A549 (cell line): Measurements from ENCODE around the gene IFNA14. TPM values are rescaled to one million over a fixed set of nuclear protein-coding genes. Genes with fewer than 3 reads are reported as not detected.

Source experiments
- ATAC-seq, 2 experiments: fragments of 200-7000 bp in 1 of 2; fragments of >200 bp in 1 of 2; cut with Nextera tagmentation in 1 of 2; cut with Tn5 transposase in 1 of 2; 3 replicates each; pipeline versions ENCODE4 v1.8.0 to v1.9.1; 2018 to 2020; ENCODE audit warnings: mild to moderate bottlenecking in 1 of 2, moderate library complexity in 1 of 2
- CTCF ChIA-PET: fragments of 300-600 bp; sonication (Branson Sonifier 250); formaldehyde crosslinking; extraction: SDS; loops from one replicate; lab custom pipeline; 2021; ENCODE audit warnings: antibody characterized with exemption, inconsistent platforms; lab: Yijun Ruan, JAX
- POLR2A ChIA-PET: fragments of 350-600 bp; formaldehyde crosslinking; extraction: SDS; loops from one replicate; lab custom pipeline; 2021; ENCODE audit warnings: antibody characterized with exemption, inconsistent platforms; lab: Yijun Ruan, JAX
- DNase-seq, 2 experiments: peaks; one replicate each; pipeline versions ENCODE4 v3.0.0 to v3.0.0-alpha.2; 2011 to 2016; ENCODE audit warnings: low read depth in 1 of 2, low spot score in 1 of 2
- FAIRE-seq: peaks from 2 replicates; lab custom pipeline; 2011; peaks lifted over from hg19 to GRCh38; lab: Jason Lieb, UNC
- H3K27ac ChIP-seq, 2 experiments: fragments of >200 bp; sonication (Bioruptor Twin); formaldehyde crosslinking; 3 replicates each; pipeline ENCODE4 v1.5.1; 2016 to 2017
- H3K4me1 ChIP-seq: fragments of >200 bp; sonication (Bioruptor Twin); formaldehyde crosslinking; 3 replicates; pipeline ENCODE4 v1.6.1; 2016
- H3K4me2 ChIP-seq: fragments of >200 bp; sonication (Bioruptor Twin); formaldehyde crosslinking; 3 replicates; pipeline ENCODE4 v1.6.1; 2016
- H3K4me3 ChIP-seq: fragments of >200 bp; sonication (Bioruptor Twin); formaldehyde crosslinking; 3 replicates; pipeline ENCODE4 v1.5.1; 2016
- H3K9me3 ChIP-seq: fragments of >200 bp; sonication (Bioruptor Twin); formaldehyde crosslinking; 3 replicates; pipeline ENCODE4 v1.6.1; 2016
- BCL3 ChIP-seq: fragments of >200 bp; sonication (Bioruptor Twin); formaldehyde crosslinking; IDR thresholded peaks from 3 replicates; pipeline ENCODE4 v1.6.1; 2016
- BHLHE40 ChIP-seq: IDR thresholded peaks from 2 replicates; pipeline ENCODE4 v1.6.1; 2012; ENCODE audit warnings: low read depth, low read length, inconsistent platforms
- CBX2 ChIP-seq: fragments of 200-600 bp; sonication (generic); IDR thresholded peaks from 2 replicates; pipeline ENCODE4 v1.6.1; 2016; ENCODE audit warnings: low read depth, mild to moderate bottlenecking, borderline replicate concordance
- CHD2 ChIP-seq: fragments of 150-350 bp; IDR thresholded peaks from 2 replicates; pipeline ENCODE4 v1.6.1; 2014; ENCODE audit warnings: low read length; ENCODE audit not compliant: partially characterized antibody
- CHD4 ChIP-seq: fragments of 200-600 bp; sonication (generic); IDR thresholded peaks from 2 replicates; pipeline ENCODE4 v1.6.1; 2016; ENCODE audit warnings: antibody characterized with exemption, mild to moderate bottlenecking, borderline replicate concordance
- CTCF ChIP-seq: fragments of >200 bp; sonication (Bioruptor Twin); formaldehyde crosslinking; IDR thresholded peaks from 3 replicates; pipeline ENCODE4 v1.5.1; 2016
- EHMT2 ChIP-seq: fragments of 200-600 bp; sonication (generic); IDR thresholded peaks from 2 replicates; pipeline ENCODE4 v1.6.1; 2016; ENCODE audit warnings: antibody characterized with exemption, low read depth, mild to moderate bottlenecking, moderate library complexity
- EP300 ChIP-seq, 2 experiments: fragments of >200 bp; sonication (Bioruptor Twin); formaldehyde crosslinking; IDR thresholded peaks; 2 replicates in 1 of 2; 3 replicates in 1 of 2; pipeline ENCODE4 v1.6.1; 2016 to 2017
- FOSB ChIP-seq: fragments of 250-450 bp; sonication (Bioruptor Pico); IDR thresholded peaks from 2 replicates; pipeline ENCODE4 v1.5.0; 2020; ENCODE audit warnings: mild to moderate bottlenecking, moderate library complexity
- FOSL2 ChIP-seq, 2 experiments: fragments of 450-650 bp in 1 of 2; fragments of >200 bp in 1 of 2; sonication (Bioruptor Twin) in 1 of 2; formaldehyde crosslinking; IDR thresholded peaks; 2 replicates each; pipeline versions ENCODE4 v1.5.0 to v1.6.1; 2016 to 2020; ENCODE audit warnings: mild to moderate bottlenecking in 1 of 2, moderate library complexity in 1 of 2
- FOXS1 ChIP-seq: fragments of 250-450 bp; sonication (Bioruptor Pico); IDR thresholded peaks from 2 replicates; pipeline ENCODE4 v1.5.0; 2020; ENCODE audit warnings: mild to moderate bottlenecking, moderate library complexity
- GATA3 ChIP-seq: IDR thresholded peaks from 2 replicates; pipeline ENCODE4 v1.6.1; 2012; ENCODE audit warnings: borderline replicate concordance
- HOXB5 ChIP-seq: fragments of 250-450 bp; sonication (Bioruptor Pico); IDR thresholded peaks from 2 replicates; pipeline ENCODE4 v1.5.0; 2020; ENCODE audit warnings: mild to moderate bottlenecking, moderate library complexity
- JUN ChIP-seq, 2 experiments: fragments of >200 bp; sonication (Bioruptor Twin); formaldehyde crosslinking; IDR thresholded peaks; 2 replicates in 1 of 2; 3 replicates in 1 of 2; pipeline ENCODE4 v1.6.1; 2016 to 2017
- JUNB ChIP-seq: fragments of >200 bp; sonication (Bioruptor Twin); formaldehyde crosslinking; IDR thresholded peaks from 2 replicates; pipeline ENCODE4 v1.6.1; 2016
- KDM5A ChIP-seq: fragments of 200-600 bp; sonication (generic); IDR thresholded peaks from 2 replicates; pipeline ENCODE4 v1.6.1; 2016; ENCODE audit warnings: antibody characterized with exemption, mild to moderate bottlenecking
- MAX ChIP-seq: IDR thresholded peaks from 2 replicates; pipeline ENCODE4 v1.6.1; 2012
- MAZ ChIP-seq: fragments of 150-350 bp; IDR thresholded peaks from 2 replicates; pipeline ENCODE4 v1.6.1; 2014; ENCODE audit warnings: antibody characterized with exemption, low read depth, low read length, borderline replicate concordance
- MYC ChIP-seq: IDR thresholded peaks from 2 replicates; pipeline ENCODE4 v1.6.1; 2012; ENCODE audit warnings: mild to moderate bottlenecking, inconsistent platforms, low read length, improper control_type of control experiment, borderline replicate concordance
- NR3C1 ChIP-seq: fragments of >200 bp; sonication (Bioruptor Twin); formaldehyde crosslinking; IDR thresholded peaks from 3 replicates; pipeline ENCODE4 v1.6.1; 2017
- POLR2A ChIP-seq: IDR thresholded peaks from 2 replicates; pipeline ENCODE4 v1.6.1; 2012; ENCODE audit warnings: mild to moderate bottlenecking, low read length
- RCOR1 ChIP-seq: fragments of 150-350 bp; IDR thresholded peaks from 2 replicates; pipeline ENCODE4 v1.6.1; 2014; ENCODE audit warnings: antibody characterized with exemption, low read length, low read depth
- RFX5 ChIP-seq: fragments of 450-650 bp; IDR thresholded peaks from 2 replicates; pipeline ENCODE4 v1.7.1; 2014; ENCODE audit warnings: antibody characterized with exemption, mild to moderate bottlenecking, moderate library complexity
- SMC3 ChIP-seq: fragments of >200 bp; sonication (Bioruptor Twin); formaldehyde crosslinking; IDR thresholded peaks from 3 replicates; pipeline ENCODE4 v1.6.1; 2018; ENCODE audit warnings: inconsistent platforms
- SREBF2 ChIP-seq: fragments of 450-650 bp; IDR thresholded peaks from 2 replicates; pipeline ENCODE4 v1.6.1; 2014; ENCODE audit warnings: mild to moderate bottlenecking, moderate library complexity
- ZFP36 ChIP-seq: fragments of 450-650 bp; IDR thresholded peaks from 2 replicates; pipeline ENCODE4 v1.6.1; 2014; ENCODE audit warnings: borderline replicate concordance; ENCODE audit not compliant: partially characterized antibody
- WGBS: methylation state at CpG from one replicate; pipeline ENCODE4 v1.1.6; 2017; ENCODE audit errors: missing lambda C conversion rate; 5-methylcytosine and 5-hydroxymethylcytosine counted together
- polyA plus RNA-seq, 4 experiments: library from polyadenylated mRNA; depleted of rRNA in 3 of 4; stranded (reverse); fragments of >200 nt; fragmentation: RNase III in 1 of 4; extraction: RNeasy Plus Mini Kit Qiagen cat#74134 plus additional on column Dnase treatment in 1 of 4; gene quantifications; 2 replicates in 3 of 4; 3 replicates in 1 of 4; pipeline ENCODE4 v1.2.3, GENCODE V29; 2011 to 2017
- TF ChIP-seq, protein P1 (sequence below): fragments of 250-450 bp; sonication (Bioruptor Pico); IDR thresholded peaks from 2 replicates; pipeline ENCODE4 v1.5.0; 2021; ENCODE audit warnings: mild to moderate bottlenecking, moderate library complexity, borderline replicate concordance
- TF ChIP-seq, protein P2 (sequence below): fragments of 450-650 bp; IDR thresholded peaks from 2 replicates; pipeline ENCODE4 v1.6.1; 2014; ENCODE audit warnings: antibody characterized with exemption
- TF ChIP-seq, protein P3 (sequence below): IDR thresholded peaks from 2 replicates; pipeline ENCODE4 v1.6.1; 2012

The IFNA14 gene
- polyA plus RNA-seq, 2 of the 4 experiments (the other 2 are of a cell fraction): not detected

DNA sequence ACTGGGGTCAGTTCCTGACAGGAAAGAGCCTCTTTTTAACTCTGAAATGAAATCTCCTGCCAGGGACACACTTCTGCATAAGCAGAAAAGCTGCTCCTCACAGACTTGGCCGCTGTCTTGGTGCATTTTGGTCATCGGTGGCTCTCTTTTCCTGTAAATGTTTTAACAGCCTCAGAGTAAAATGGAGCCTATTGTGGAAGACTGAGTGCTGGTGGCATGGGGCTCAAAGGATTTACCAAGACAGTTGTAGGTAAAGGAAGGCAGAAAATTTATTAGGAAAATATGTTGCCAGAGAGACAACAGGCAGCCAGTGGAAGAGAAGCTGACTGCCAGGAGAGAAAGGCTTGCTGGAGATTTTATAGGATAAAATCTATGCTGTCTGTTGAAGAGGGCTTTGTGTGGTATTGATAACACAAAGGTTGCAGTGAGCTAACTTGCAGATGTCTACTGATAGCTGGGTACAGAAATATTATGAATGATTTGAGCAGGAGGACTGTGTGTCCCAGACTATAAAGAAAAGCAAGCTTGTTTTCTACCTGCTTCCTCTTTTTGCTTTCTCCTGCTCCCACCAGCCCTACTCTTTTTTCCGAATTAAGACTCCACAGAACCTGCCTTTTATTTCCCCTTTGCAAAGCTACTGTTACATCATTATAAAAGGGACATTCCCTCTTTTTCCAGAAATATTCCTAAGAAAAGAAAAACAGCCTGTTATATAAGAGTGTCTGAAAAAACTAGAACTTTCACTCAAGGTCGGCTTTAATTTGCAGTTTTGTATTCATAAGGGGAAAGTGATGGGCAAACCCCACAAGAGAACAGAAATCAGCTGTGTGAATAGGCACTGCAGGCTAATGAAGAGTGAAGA lies 27.9 kb upstream of the IFNA14 start:
- Histone ChIP-seq H3K9me3 (no peaks in the 10 kb centered on the region; the same call in 2 of the 3 replicates), H3K4me1 (no peaks in the 10 kb centered on the region), H3K27ac (no peak overlapping the region), H3K4me2 (no peak overlapping the region), H3K4me3 (no peak overlapping the region)
- 27% methylated on average over 4 of the region's 4 CpGs for WGBS
- no peak for DNase-seq
- ATAC-seq: no peak
- TF ChIP-seq GATA3 (no peak), MAX (no peak), NR3C1 (no peak), KDM5A (no peak), JUNB (no peak), BHLHE40 (no peak), CHD2 (no peak), HOXB5 (CRISPR knock-in tag) (no peak), POLR2A (no peak), FOSB (CRISPR knock-in tag) (no peak), ZFP36 (no peak), MAZ (no peak), EP300 (IDR thresholded peaks at IDR 0.05) (no peak), JUN (IDR thresholded peaks at IDR 0.05) (no peak), FOXS1 (CRISPR knock-in tag) (no peak)
- TF ChIP-seq, protein P1, sequence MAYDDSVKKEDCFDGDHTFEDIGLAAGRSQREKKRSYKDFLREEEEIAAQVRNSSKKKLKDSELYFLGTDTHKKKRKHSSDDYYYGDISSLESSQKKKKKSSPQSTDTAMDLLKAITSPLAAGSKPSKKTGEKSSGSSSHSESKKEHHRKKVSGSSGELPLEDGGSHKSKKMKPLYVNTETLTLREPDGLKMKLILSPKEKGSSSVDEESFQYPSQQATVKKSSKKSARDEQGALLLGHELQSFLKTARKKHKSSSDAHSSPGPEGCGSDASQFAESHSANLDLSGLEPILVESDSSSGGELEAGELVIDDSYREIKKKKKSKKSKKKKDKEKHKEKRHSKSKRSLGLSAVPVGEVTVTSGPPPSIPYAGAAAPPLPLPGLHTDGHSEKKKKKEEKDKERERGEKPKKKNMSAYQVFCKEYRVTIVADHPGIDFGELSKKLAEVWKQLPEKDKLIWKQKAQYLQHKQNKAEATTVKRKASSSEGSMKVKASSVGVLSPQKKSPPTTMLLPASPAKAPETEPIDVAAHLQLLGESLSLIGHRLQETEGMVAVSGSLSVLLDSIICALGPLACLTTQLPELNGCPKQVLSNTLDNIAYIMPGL (CRISPR knock-in tag): no peak
- TF ChIP-seq, protein P2, sequence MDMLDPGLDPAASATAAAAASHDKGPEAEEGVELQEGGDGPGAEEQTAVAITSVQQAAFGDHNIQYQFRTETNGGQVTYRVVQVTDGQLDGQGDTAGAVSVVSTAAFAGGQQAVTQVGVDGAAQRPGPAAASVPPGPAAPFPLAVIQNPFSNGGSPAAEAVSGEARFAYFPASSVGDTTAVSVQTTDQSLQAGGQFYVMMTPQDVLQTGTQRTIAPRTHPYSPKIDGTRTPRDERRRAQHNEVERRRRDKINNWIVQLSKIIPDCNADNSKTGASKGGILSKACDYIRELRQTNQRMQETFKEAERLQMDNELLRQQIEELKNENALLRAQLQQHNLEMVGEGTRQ: no peak
- TF ChIP-seq, protein P3, sequence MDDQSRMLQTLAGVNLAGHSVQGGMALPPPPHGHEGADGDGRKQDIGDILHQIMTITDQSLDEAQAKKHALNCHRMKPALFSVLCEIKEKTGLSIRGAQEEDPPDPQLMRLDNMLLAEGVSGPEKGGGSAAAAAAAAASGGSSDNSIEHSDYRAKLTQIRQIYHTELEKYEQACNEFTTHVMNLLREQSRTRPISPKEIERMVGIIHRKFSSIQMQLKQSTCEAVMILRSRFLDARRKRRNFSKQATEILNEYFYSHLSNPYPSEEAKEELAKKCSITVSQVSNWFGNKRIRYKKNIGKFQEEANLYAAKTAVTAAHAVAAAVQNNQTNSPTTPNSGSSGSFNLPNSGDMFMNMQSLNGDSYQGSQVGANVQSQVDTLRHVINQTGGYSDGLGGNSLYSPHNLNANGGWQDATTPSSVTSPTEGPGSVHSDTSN: no peak
- CTCF ChIA-PET: interaction anchor here (1.1 to 6.1 kb wide), 2 partner anchors 15 to 50 kb away, joined by 4 to 40 read pairs; no protein-coding TSS in a partner anchor
- no peak for FAIRE-seq
- POLR2A ChIA-PET: no interaction called here

DNA sequence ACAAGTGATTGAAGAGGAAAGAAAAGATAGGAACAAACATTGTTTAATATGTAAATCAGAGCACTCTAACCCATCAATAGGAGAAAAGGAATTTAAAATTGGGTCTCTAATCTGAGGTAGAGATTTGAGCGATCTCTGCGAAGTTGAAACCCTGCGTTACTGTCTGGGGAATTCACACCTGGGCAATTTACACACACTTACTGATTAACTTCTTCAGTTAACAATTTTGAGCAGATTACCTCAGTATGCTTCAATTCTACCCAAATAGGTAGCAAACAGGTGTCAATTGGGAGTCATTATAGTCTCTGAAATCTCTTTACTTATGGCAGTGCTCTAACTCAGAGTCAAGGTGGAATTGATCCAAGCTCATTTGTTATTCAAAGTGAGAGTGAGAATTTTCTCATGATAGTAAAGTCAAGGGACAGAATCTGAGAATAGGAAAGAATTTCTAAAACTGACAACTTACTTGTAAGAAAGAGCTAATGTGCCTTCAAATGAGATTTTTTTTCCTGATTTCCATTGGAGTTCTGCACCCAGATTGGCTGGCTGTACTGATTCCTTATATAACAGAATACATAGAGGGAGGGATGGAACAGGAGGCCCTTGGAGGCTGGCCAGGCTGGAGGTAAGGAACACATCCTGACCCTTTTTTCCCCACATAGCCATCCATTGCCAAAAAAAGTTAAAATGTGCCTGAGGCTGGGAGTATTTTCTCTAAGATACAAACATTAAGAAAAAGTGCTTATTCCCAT lies 27.1 kb upstream of the IFNA14 start:
- no peaks in the 10 kb centered on the region for H3K4me1 ChIP-seq
- H3K4me2 ChIP-seq: no peak overlapping the region
- H3K27ac ChIP-seq: no peak overlapping the region
- FAIRE-seq (no peak), DNase-seq (no peak), ATAC-seq (no peak; a peak in 1 of 6 replicates)
- no peaks in the 10 kb centered on the region; the same call in 2 of the 3 replicates for H3K9me3 ChIP-seq
- TF ChIP-seq CHD4 (no peak), CTCF (no peak), POLR2A (no peak), BCL3 (no peak), EHMT2 (no peak), RCOR1 (no peak), CBX2 (no peak), MYC (no peak), SREBF2 (no peak), FOSL2 (IDR thresholded peaks at IDR 0.05) (no peak), FOSL2 (CRISPR knock-in tag; IDR thresholded peaks at IDR 0.05) (no peak), SMC3 (no peak), RFX5 (no peak), KDM5A (no peak)
- ChIA-PET POLR2A (no interaction called here), CTCF (interaction anchor here (1.1 to 6.1 kb wide), 2 partner anchors 14 to 51 kb away, joined by 4 to 40 read pairs; no protein-coding TSS in a partner anchor)
- 71% methylated on average over 3 of the region's 3 CpGs for WGBS
- H3K4me3 ChIP-seq: no peak overlapping the region
